ENCODE results near the gene CCDC141.
A peak's percentile ranks its signal among the peaks of the same experiment; 100 is the strongest.

Gene CCDC141

GRCh38 chr2:178962152-178962551 is 87.8 kb downstream of the CCDC141 start:
- DNase-seq, result no peak

- no peak for DNase-seq
These were observed 95.9 kb downstream of the CCDC141 start for GRCh38 chr2:178954049-178954448.

DNA sequence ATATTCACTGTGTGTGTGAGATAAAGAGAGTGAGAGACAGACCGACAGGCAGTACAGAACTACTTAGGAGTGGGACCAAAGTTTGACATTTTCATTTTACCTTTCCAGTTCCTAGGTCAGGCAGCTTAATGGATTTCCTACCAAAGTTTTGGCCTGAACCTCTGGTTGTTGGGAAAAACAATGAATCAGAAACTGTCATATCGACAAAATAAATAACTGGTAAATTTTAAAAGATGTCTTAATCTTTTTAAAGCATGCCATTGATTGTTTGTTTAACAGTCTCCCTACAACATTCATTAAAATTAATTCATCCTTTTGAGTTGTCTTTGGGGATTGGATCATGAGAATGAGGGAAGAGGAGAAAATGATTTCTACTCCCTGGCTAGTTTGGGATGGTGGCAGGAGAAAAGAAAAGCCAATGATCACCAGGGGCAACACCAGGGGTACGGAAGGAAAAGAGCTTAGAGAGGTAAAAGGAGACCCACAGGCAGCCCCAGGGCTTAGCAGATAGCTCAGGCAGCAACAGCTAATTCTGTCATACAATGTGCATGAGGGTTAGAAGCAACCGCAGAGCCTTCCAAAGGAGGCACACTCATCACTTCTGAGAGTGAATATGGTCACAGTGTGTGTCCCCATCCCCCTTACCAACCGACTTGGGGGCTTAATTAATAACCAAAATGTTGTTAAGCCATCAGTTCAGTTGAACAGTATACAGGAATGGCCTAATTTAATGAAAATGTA is 98.5 kb downstream of the CCDC141 start:
- no peak for DNase-seq

- no peak for DNase-seq
These were observed 100.4 kb downstream of the CCDC141 start for GRCh38 chr2:178949584-178949983.

DNA sequence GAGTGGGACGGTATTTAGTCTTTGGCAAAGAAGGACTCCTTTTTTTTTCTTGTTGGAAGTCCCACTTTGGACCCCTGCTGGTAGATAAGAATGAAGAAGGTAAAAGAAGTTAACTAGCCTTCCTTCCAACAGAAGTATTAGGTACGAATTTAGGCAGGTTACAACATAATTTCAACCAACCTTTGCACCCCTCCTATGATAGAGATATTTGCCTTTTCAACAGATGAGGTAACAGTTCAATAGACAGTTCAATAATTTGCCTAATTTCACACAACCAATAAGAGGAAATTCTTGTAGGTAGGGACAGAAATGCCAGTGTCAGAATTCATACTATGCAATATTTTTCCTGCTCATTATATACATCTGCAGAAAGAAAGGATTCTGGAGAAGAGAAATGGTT is 100.8 kb downstream of the CCDC141 start:
- DNase-seq, result no peak

DNA sequence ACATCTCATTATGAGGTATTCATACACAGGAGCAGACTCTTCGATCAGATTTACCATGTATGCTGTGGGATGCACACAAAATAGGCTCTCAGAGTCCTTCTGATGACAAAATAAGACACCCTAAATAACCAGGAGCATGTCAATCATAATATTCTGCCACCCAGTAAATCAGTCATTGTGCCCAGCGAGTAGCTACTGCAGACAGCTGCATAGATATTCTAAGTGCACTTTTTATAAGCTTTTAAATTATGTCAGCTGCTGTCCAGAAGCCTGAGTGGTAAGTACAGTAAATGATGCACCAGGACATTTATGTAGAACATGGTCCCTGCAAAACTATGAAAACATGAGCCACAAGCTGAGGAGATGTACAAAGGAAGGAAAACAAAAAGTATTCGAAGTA is 102.9 kb downstream of the CCDC141 start:
- DNase-seq, result no peak

- no peak for DNase-seq
These were observed 103.4 kb downstream of the CCDC141 start for GRCh38 chr2:178946494-178946893.

GRCh38 chr2:178943745-178944144 is 106.2 kb downstream of the CCDC141 start:
- DNase-seq, result no peak

DNA sequence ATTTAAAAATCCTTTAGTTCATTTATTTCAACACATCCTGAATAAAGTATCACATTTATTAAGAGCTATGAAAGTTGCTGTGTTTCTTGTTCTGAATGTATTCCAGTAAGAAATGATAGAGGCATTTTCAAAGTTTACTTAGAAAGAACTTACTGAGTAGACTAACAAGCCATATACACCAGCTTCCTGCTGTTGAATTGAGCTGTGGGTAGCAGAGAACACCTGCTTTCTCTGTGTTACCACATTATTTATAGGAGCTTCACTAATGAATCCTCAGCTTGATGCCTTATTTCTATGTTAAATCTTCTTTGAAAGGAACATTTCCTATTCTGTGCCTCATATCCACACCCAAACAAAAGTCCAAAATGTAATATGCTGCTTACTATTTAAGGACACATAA is 115.4 kb downstream of the CCDC141 start:
- no peak for DNase-seq

DNA sequence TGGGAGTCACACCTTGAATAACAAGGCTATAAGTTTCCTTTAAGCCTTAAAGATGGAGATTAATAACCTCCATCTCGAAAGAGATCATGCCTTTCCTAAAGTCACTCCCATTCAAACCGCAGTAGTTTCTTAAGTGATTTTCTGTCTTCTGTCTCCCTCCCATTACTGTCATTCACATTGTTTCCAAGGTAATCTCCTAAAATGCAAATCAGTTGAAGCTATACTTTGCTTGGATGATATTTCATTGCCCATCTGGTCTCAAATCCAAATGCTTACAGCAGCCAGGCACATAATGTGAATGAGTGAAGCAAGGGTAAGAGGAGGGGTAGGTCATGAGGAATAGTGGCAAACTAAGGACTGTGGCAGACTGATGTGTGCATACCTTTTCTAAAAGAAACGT is 116.4 kb downstream of the CCDC141 start:
- no peak for DNase-seq

GRCh38 chr2:178928077-178928476 is 121.9 kb downstream of the CCDC141 start:
- DNase-seq, result no peak

GRCh38 chr2:178927173-178927572 is 122.8 kb downstream of the CCDC141 start:
- DNase-seq, result no peak

- DNase-seq, result no peak
These were observed 125.1 kb downstream of the CCDC141 start for GRCh38 chr2:178924817-178925216.

DNA sequence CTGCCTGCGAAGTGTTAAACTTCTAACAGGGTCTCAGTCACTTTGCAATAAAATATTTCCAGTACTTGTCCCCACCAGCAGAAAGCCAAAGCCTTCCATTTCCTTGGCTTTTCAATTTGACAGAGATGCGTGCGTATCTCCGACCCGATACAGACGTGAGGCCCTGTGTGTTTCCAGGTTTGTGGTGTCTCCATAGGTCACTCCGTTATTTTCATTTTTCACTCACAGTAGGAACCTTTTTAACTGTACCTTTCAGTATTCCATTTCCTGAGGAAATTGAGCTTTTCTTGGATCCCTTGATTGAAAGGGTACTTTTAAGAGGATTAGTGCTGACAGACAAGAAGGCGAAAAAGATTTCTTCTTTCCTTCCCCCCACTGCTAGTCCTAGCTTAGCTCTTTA is 126.4 kb downstream of the CCDC141 start:
- DNase-seq, result no peak

- no peak for DNase-seq
These were observed 128.9 kb downstream of the CCDC141 start for GRCh38 chr2:178920916-178921513.

- no peak for DNase-seq
These were observed 132.4 kb downstream of the CCDC141 start for GRCh38 chr2:178917555-178917954.

DNA sequence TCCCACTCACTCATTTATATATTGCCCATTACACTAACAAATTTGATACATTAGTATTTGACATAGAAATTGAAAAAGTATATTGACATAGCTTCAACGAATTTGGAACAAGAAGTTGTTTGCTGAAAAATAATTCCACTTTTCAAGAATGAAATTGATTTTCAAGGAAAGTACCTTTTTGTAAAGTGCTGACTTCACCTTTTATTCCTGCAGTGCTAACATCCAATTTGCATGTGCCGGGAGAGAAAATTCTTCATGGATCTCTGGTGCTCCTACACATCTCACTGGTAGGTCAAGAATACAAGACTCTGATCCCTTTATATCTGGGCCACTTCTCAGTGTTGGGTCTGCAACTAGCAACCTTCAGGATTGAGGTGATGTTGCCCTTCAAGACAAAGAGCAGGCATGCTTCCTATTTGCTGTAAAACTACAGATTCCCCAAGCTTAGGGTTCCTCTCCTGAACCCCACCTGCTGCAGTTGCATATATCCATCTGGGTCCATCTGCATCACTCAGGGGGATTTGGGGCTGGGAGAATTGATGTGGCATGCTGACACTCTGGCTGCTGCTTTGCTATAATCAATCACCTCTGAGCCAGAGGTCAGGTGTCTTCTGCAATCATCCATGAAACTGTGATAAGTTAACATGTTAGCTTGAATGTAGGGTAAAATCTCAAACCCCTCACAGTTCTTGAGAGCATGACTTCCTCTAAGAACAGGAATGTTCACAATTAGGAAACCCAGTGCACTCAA is 134.3 kb downstream of the CCDC141 start:
- no peak for DNase-seq

DNA sequence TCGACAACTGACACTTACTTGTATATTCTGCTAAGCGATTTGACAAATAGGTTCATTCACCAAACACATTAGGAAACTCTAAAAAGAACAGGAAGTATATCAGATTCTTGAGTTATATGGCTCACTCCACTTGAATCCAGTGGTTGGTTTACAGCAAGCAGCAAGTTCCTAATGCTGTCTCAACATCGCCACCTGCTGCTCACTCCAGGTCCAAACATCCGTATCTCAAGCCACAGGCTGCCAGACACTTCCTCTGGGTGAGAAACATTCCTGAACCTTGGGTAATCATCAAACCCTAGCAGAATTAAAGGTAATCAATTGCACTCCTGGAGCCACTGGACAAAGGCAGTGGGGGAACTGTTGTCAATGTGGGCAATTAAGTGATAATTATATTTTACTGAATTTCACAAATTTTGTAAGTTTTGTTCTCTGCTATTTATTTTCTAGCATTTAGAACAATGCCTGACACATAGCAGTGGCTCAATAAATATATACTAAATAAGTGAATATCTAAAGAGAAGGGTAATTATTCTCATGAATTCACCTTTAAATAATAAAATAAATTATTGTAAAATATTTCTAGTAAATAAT is 135.6 kb downstream of the CCDC141 start:
- DNase-seq, result peak; percentile 26 to 42

DNA sequence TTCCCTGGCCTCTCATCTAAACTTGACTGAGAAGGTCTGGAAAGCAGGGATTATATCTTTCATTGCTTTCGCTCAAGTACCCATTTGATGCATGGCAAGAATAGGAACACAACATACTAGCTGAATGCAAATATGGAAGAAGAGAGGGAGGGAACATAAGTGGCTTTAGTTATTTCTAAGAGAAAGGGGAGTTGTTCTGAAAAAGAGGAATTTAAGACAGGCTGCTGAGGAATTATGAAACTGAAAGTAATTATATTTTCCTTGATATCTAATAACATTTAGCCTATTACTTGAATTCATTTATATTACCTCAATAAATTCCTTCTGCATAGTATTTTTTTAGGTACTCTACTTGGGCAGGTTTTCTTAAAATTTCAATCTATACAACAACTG is 136.9 kb downstream of the CCDC141 start:
- no peak for DNase-seq

- no peak for DNase-seq
These were observed 137.4 kb downstream of the CCDC141 start for GRCh38 chr2:178912416-178913048.

GRCh38 chr2:178911039-178911438 is 138.9 kb downstream of the CCDC141 start:
- DNase-seq, result no peak

- no peak for DNase-seq
These were observed 139.9 kb downstream of the CCDC141 start for GRCh38 chr2:178910005-178910404.

DNA sequence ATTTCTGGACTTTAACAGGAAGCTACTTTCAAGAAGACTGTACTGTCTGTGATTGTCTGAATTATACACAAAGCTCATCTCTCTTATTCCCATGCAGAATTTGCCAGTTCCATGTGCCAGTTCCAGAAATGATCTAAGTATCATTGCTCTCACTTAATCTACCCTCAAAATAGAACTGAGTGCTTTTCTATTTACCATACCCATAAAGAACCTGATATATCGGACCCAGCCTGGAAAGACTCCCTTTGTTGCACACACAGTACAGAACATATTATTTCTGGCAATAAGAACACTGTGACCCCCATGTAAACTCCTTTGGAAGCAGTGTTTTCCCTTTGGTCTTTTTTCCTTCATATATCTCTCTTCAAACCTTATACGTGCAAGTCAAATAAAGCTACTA is 140.4 kb downstream of the CCDC141 start:
- no peak for DNase-seq
